Activated CD8-positive, alpha-beta memory T cell treated with anti-CD3 and anti-CD28 coated beads for 24 hours (primary cell): ENCODE measurements around the gene TGFB1I1.

Experiments
- DNase-seq: peaks from one replicate; pipeline ENCODE4 v3.0.0-alpha.2; 2020

The TGFB1I1 gene

DNA sequence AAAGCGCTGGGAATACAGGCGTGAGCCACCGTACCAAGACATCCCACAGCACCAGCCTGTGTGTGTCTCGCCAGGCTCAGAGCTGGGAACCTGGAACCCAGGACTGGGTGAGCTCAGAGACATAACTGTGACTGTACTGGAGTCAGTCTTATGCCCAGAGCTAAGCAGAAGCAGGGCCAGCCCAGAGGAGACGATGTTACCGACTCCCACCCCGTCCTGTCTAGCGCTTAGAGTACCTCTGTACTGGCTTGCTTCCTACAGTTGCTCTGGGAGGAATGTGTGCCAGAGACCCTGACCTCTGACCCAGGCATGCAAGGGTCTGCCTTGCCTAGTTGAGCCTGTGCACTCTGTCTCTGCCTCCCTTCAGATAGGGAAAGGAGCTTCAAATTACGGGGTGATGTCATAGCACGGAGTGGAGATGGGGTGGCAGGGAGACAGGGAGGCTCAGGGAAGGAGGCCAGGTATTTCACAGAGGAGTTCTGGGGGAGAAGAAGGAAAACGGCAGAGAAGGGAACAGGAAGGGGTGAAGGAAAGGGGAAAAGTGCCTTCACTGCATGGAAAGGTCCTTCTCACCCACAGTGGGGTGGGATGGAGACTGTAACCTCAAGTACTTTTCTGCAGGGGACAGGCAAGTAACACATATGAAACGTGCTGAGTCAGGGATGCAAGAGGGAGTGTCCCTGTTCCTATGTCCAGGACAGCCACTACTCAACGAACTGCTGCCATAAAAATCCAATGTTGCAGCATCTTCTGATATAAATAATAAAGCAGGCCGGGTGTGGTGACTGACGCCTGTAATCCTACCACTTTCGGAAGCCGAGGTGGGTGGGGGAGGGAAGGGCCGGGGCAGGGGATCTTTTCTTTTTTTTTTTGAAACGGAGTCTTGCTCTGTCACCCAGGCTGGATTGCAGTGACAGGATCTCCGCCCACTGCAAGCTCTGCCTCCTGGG lies 18.4 kb upstream of the TGFB1I1 start:
- no peak for DNase-seq

GRCh38 chr16:31455601-31456314 lies 16.2 kb upstream of the TGFB1I1 start:
- DNase-seq, result no peak

- DNase-seq, result no peak
Measured at GRCh38 chr16:31456988-31457360, 15.0 kb upstream of the TGFB1I1 start.

DNA sequence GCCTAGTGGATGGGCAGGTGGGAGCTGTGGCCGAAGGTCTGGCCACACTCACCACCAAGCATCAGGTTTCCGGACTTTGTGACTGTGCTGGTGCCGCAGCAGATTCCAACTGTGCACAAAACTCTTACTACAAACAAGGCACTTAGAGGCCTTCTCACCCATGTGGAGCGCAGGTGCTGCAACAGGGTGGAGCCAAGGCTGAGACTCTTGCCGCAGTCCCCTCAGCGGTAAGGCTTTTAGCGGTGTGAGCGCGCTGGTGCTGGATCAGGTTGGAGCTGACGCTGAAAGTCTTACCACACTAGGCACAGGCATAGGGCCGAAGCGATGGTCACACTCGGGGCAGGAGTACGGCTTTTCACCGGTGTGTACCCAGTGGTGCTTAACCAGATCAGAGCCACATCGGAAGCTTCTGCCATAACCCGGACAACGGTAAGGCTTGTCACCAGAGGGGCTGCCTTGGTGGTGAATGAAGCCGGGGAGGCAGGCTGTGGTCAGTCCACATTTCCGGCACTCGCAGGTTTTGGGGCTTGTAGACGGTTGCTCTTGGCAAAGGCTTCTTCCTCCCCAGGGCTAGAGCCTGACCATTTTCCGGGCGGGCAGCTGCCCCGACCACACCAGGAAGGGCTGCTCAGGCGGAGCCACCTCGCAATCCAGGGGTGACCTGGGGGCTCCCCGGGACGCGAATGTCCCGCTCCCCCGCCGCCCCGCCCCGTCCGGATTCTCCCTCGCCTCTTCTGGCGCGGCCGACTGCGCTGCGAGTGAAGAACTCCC lies 13.7 kb upstream of the TGFB1I1 start:
- peak; percentile 84 for DNase-seq

- DNase-seq, result peak; percentile 98
Measured at GRCh38 chr16:31458844-31459686, 12.9 kb upstream of the TGFB1I1 start, which contains the start of gene ARMC5. ARMC5 (plus strand) TSS chr16:31459501; CDS start chr16:31459525, 24 bp downstream.

- peak; percentile 100 for DNase-seq
Measured at GRCh38 chr16:31459687-31460581, 12.0 kb upstream of the TGFB1I1 start.

DNA sequence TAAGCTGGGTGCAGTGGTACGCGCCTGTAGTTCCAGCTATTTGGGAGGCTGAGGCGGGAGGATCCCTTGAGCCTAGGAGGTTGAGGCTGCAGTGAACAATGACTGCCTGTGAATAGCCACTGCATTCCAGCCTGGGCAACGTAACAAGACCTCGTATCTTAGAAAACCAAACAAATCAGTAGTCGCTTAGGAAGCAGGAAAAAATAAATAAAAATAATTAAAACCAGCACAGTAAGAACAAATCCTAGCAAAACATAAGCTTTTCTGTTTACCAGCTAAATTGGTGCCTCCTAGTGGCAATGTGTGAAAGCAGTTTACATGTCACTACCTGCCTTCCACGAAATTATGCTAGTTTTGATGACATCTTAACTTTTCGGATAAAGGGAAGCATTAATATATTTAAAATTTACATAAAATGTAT lies 11.4 kb upstream of the TGFB1I1 start:
- DNase-seq, result no peak

GRCh38 chr16:31461201-31461920 lies 10.6 kb upstream of the TGFB1I1 start:
- DNase-seq, result no peak

DNA sequence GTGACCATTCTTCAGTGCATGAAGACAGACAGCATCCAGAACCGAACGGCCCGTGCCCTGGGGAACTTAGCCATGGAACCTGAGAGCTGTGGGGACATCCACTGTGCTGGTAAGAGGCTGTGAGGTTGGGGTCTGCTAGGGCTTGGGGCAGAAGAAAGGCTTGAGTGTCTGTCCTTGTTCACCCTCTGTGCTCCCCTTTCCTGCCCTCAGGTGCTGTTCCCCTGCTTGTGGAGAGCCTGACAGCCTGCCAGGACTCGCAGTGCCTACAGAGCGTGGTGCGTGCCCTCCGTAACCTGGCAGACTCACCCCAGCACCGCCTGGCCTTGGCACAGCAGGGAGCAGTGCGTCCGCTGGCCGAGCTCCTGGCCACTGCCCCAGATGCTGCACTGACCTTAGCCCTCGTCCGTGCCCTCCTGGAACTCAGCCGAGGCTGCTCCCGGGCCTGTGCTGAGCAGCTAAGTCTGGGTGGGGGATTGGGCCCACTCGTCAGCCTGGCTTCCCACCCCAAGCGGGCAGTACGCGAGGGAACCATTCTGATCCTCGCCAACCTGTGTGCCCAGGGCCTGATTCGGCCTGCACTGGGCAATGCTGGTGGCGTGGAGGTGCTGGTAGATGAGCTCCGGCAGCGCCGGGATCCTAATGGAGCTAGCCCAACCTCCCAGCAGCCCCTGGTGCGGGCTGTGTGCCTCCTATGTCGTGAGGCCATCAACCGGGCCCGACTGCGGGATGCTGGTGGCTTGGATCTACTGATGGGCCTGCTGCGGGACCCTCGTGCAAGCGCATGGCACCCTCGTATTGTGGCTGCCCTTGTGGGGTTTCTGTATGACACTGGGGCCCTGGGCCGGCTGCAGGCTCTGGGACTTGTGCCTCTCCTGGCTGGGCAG lies 9.8 kb upstream of the TGFB1I1 start:
- DNase-seq, result no peak

GRCh38 chr16:31464348-31464769 lies 7.6 kb upstream of the TGFB1I1 start:
- DNase-seq, result no peak

DNA sequence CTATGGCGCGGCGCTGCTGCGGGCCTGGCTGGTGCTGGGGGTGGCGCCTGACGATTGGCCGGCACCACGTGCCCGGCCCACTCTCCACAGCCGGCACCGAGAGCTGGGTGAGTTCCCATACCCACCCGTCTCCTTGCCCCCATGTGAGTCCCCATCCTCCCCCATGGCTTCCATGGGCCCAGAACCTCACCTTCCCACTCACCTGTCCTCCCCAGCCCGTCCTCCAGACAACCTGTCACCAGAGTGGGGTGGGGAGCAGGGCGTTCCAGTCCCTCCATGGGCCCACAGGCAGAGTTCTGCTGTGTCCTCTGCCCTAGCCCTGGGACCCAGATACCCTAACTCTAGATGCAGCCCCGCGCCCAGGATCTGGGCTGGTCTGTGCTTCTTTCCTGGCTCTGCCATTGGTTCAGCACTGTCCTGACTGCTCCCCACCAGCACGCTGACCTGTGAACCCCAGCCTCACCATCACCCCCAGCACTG lies 7.1 kb upstream of the TGFB1I1 start:
- no peak for DNase-seq

GRCh38 chr16:31465788-31466370 lies 6.1 kb upstream of the TGFB1I1 start:
- DNase-seq, result no peak

GRCh38 chr16:31466381-31466841 lies 5.5 kb upstream of the TGFB1I1 start:
- no peak for DNase-seq

DNA sequence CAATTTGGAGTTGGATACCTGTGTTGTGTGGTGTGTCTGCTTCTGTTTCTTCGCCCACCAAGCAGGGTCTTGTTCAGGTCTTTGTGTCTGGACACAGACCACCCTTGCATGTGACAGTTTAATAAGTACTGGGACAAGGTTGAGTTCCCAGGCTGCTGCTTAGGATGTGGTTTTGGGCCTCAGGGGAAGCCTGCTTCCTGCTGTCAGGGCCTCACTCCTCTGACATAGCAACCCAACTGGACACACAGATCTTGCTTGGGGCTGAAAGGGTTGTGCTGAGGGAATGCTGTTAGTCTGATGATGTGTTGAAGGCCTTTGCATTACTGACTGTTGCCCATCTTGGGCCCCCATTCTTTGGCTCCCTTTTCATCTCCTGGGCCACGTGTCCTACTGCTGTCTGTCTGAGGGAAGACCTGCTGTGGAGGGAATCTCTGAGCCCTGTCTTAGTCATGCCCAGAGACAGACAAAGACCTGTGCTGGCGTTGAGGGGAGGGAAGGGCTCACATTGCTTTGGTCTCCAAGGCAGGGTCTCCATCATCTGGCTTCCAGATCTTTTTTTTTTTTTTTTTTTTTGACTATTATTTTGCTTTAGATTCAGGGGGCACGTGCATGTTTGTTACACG lies 4.7 kb upstream of the TGFB1I1 start:
- DNase-seq, result no peak

DNA sequence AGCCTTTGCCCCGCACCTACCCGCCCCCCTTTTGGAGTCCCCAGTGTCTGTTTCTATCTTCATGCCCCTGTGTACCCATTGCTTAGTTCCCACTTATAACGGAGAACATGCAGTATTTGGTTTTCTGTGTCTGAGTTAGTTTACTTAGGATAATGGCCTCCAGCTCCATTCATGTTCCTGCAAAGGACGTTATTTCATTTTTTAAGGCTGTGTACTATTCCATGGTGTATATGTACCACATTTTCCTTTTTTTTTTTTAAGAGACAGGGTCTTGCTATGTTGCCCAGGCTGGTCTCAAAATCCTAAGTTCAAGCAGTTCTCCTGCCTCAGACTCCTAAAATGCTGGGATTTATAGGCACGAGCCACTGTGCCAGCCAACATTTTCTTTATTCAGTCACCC lies 4.1 kb upstream of the TGFB1I1 start:
- no peak for DNase-seq

GRCh38 chr16:31470615-31471014 lies 1.3 kb upstream of the TGFB1I1 start:
- no peak for DNase-seq

- DNase-seq, result no peak
Measured at GRCh38 chr16:31471241-31471874, 594 bp upstream of the TGFB1I1 start.
